Retinal pigment epithelial cell (primary cell): Measurements from ENCODE around the gene NUDC.

ENCODE experiments used
- DNase-seq: peaks from one replicate; pipeline ENCODE4 v3.0.0-alpha.2; 2010; ENCODE audit warnings: low read depth
- H3K4me3 ChIP-seq: 2 replicates; pipeline ENCODE4 v1.5.1; 2011; ENCODE audit warnings: mild to moderate bottlenecking, low read length, control low read depth, moderate library complexity
- CTCF ChIP-seq: conservative IDR thresholded peaks from 2 replicates; pipeline ENCODE4 v1.5.1; 2011; ENCODE audit warnings: low read depth, low read length, control low read depth, inconsistent platforms

NUDC gene

GRCh38 chr1:26932531-26932930 lies 11.0 kb downstream of the NUDC start:
- no peak for DNase-seq
- no peak overlapping the region for H3K4me3 ChIP-seq
- no peak for TF ChIP-seq CTCF

- no peak for DNase-seq
- H3K4me3 ChIP-seq, result no peak overlapping the region
- TF ChIP-seq CTCF, result no peak
These were observed 15.3 kb downstream of the NUDC start for GRCh38 chr1:26936823-26937222.

- DNase-seq, result no peak
- TF ChIP-seq CTCF, result no peak
- no peak overlapping the region for H3K4me3 ChIP-seq
These were observed 16.6 kb downstream of the NUDC start for GRCh38 chr1:26938004-26938658.

- no peak for TF ChIP-seq CTCF
- H3K4me3 ChIP-seq, result no peak overlapping the region
- no peak for DNase-seq
These were observed 17.1 kb downstream of the NUDC start for GRCh38 chr1:26938659-26939025.

- DNase-seq, result no peak
- no peak overlapping the region for H3K4me3 ChIP-seq
- TF ChIP-seq CTCF, result no peak
These were observed 19.8 kb downstream of the NUDC start for GRCh38 chr1:26941311-26941710.

GRCh38 chr1:26942656-26943055 lies 21.1 kb downstream of the NUDC start:
- no peak for TF ChIP-seq CTCF
- no peak for DNase-seq

GRCh38 chr1:26945138-26945537 lies 23.6 kb downstream of the NUDC start:
- no peak overlapping the region for H3K4me3 ChIP-seq
- DNase-seq, result no peak
- TF ChIP-seq CTCF, result no peak

More at GRCh38 chr1:26942656-26943055, 21.1 kb downstream of the NUDC start:
- H3K4me3 ChIP-seq, result no peak overlapping the region
